Measurements from ENCODE around the gene ALDH1A2. TPM values are rescaled to one million over a fixed set of nuclear protein-coding genes. Genes with fewer than 3 reads are reported as not detected.

ALDH1A2 gene
- total RNA-seq, 1 experiment from 2014 or later, result 4.0 TPM

DNA sequence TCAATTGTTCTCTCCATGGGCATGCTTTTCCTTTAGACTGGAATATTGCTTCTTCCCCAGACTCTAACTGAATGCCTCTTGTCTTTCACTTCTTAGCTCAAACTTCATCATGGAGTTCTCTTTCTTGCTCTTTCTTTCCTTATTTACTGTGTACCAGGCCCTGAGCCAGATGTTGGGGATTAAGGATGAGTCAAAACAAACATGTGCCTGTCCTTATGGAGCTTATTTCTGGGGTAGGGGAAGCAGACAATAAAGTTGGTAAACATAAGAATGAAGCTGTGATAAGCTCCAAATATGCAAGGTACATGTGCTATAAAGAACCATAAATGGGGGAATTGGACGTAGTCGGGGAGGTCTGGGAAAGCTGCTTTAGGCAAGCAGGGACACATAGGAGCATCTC lies 145.8 kb downstream of the ALDH1A2 start:
- no peak for DNase-seq
- no peak overlapping the region for H3K4me2 ChIP-seq
- no peaks in the 10 kb centered on the region for H3K9me2 ChIP-seq (ENCODE audit: insufficient read depth)
- no peaks in the 10 kb centered on the region for H3F3A ChIP-seq (ENCODE audit: insufficient read depth, low read depth)
- H2AFZ ChIP-seq, result no peak overlapping the region
- CTCF ChIA-PET, result no interaction called here
- intact Hi-C loops (cut with micrococcal nuclease; ENCODE audit: unreplicated experiment), result no loop called here
- no peaks in the 10 kb centered on the region for H3K79me2 ChIP-seq (ENCODE audit: low read depth)
- POLR2A ChIA-PET (ENCODE audit: unreplicated experiment), result no interaction called here
- H4K20me1 ChIP-seq (ENCODE audit: insufficient read depth), result no peaks in the 10 kb centered on the region
- no peaks in the 10 kb centered on the region for H3K36me3 ChIP-seq (ENCODE audit: low read depth)
- TF ChIP-seq EZH2 (IDR thresholded peaks at IDR 0.05; ENCODE audit: low read depth), result no peak
- TF ChIP-seq, protein P1, sequence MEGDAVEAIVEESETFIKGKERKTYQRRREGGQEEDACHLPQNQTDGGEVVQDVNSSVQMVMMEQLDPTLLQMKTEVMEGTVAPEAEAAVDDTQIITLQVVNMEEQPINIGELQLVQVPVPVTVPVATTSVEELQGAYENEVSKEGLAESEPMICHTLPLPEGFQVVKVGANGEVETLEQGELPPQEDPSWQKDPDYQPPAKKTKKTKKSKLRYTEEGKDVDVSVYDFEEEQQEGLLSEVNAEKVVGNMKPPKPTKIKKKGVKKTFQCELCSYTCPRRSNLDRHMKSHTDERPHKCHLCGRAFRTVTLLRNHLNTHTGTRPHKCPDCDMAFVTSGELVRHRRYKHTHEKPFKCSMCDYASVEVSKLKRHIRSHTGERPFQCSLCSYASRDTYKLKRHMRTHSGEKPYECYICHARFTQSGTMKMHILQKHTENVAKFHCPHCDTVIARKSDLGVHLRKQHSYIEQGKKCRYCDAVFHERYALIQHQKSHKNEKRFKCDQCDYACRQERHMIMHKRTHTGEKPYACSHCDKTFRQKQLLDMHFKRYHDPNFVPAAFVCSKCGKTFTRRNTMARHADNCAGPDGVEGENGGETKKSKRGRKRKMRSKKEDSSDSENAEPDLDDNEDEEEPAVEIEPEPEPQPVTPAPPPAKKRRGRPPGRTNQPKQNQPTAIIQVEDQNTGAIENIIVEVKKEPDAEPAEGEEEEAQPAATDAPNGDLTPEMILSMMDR (conservative IDR thresholded peaks at IDR 0.05), result no peak
- H3K9me3 ChIP-seq (ENCODE audit: insufficient read depth, low read depth), result no peaks in the 10 kb centered on the region
- no peak overlapping the region for H3K27ac ChIP-seq
- H3K27me3 ChIP-seq (ENCODE audit: insufficient read depth, low read depth), result no peaks in the 10 kb centered on the region
- H3K4me1 ChIP-seq (replicated peaks; ENCODE audit: insufficient read depth), result no peaks in the 10 kb centered on the region
- BruUV-seq (replicated peaks), result no TSS peak
- H3K4me3 ChIP-seq, result no peak overlapping the region

DNA sequence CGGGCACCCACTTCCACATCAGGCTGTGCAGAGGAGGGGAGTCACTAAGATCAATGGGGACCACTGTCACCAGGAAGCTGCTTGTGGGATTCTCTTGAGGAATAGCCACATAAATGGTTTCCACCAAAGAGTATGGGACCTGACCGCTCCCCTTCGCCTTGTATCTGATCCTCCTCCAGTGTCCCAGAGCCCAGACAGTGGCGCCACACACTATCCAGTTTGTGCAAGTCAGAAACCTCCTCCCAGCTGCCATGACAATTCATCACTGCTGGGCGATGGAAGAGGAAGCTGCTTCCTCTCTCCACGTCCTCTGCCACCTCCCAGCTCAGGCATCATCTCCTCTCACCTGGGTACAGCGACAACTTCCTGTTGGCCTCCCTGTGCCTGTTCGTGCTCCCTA lies 147.5 kb downstream of the ALDH1A2 start:
- Histone ChIP-seq H3K9me2 (ENCODE audit: insufficient read depth) (no peaks in the 10 kb centered on the region), H3F3A (ENCODE audit: insufficient read depth, low read depth) (no peaks in the 10 kb centered on the region), H2AFZ (no peak overlapping the region), H3K4me1 (replicated peaks; ENCODE audit: insufficient read depth) (no peaks in the 10 kb centered on the region), H3K79me2 (ENCODE audit: low read depth) (no peaks in the 10 kb centered on the region), H3K27me3 (ENCODE audit: insufficient read depth, low read depth) (no peaks in the 10 kb centered on the region), H3K4me2 (no peak overlapping the region), H3K9me3 (ENCODE audit: insufficient read depth, low read depth) (no peaks in the 10 kb centered on the region), H3K36me3 (ENCODE audit: low read depth) (no peaks in the 10 kb centered on the region), H3K27ac (no peak overlapping the region), H4K20me1 (ENCODE audit: insufficient read depth) (no peaks in the 10 kb centered on the region), H3K4me3 (no peak overlapping the region)
- ChIA-PET POLR2A (ENCODE audit: unreplicated experiment) (no interaction called here), CTCF (no interaction called here)
- no TSS peak for BruUV-seq (replicated peaks)
- TF ChIP-seq, protein P1 (conservative IDR thresholded peaks at IDR 0.05), result no peak
- TF ChIP-seq EZH2 (IDR thresholded peaks at IDR 0.05; ENCODE audit: low read depth), result no peak
- intact Hi-C loops (cut with micrococcal nuclease; ENCODE audit: unreplicated experiment), result no loop called here
- no peak for DNase-seq

DNA sequence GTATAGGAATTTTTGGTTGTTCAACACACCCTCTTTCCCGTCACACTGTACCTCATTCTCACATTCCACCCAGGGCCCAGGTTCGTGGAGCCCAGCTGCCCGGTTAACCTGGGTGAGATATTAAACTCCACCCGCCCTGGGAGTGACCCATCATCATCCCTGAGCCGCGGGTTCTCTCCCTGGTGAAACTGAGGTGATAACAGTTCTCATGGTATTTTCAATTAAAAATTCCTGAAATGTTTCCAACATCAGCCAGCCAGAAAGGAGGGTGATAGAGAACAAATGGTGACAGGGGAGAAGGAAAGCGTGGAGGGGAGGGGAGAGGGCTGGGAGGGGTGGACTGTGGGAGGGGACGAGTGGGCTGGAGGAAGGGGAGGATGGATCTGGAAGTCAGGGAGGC lies 148.8 kb downstream of the ALDH1A2 start:
- CTCF ChIA-PET, result no interaction called here
- intact Hi-C loops (cut with micrococcal nuclease; ENCODE audit: unreplicated experiment), result no loop called here
- POLR2A ChIA-PET (ENCODE audit: unreplicated experiment), result no interaction called here

More for the DNA sequence above, 148.8 kb downstream of the ALDH1A2 start:
- Histone ChIP-seq H3K4me3 (no peak overlapping the region), H3K27me3 (ENCODE audit: insufficient read depth, low read depth) (no peaks in the 10 kb centered on the region), H3K9me3 (ENCODE audit: insufficient read depth, low read depth) (no peaks in the 10 kb centered on the region), H3K36me3 (ENCODE audit: low read depth) (no peaks in the 10 kb centered on the region), H3K79me2 (ENCODE audit: low read depth) (no peaks in the 10 kb centered on the region), H2AFZ (no peak overlapping the region), H3K4me2 (no peak overlapping the region), H4K20me1 (ENCODE audit: insufficient read depth) (no peaks in the 10 kb centered on the region), H3K27ac (no peak overlapping the region), H3K9me2 (ENCODE audit: insufficient read depth) (no peaks in the 10 kb centered on the region), H3K4me1 (replicated peaks; ENCODE audit: insufficient read depth) (no peaks in the 10 kb centered on the region), H3F3A (ENCODE audit: insufficient read depth, low read depth) (no peaks in the 10 kb centered on the region)
- DNase-seq, result no peak
- BruUV-seq (replicated peaks), result no TSS peak
- no peak for TF ChIP-seq EZH2 (IDR thresholded peaks at IDR 0.05; ENCODE audit: low read depth)
- TF ChIP-seq, protein P1 (conservative IDR thresholded peaks at IDR 0.05), result no peak
